ENCODE data around the gene UBAP1. TPM values are rescaled to one million over a fixed set of nuclear protein-coding genes. Genes with fewer than 3 reads are reported as not detected.

Gene UBAP1
- total RNA-seq, 4 donors from 2014 or later, result 42.2 to 63.3 (median 51.9) TPM

DNA sequence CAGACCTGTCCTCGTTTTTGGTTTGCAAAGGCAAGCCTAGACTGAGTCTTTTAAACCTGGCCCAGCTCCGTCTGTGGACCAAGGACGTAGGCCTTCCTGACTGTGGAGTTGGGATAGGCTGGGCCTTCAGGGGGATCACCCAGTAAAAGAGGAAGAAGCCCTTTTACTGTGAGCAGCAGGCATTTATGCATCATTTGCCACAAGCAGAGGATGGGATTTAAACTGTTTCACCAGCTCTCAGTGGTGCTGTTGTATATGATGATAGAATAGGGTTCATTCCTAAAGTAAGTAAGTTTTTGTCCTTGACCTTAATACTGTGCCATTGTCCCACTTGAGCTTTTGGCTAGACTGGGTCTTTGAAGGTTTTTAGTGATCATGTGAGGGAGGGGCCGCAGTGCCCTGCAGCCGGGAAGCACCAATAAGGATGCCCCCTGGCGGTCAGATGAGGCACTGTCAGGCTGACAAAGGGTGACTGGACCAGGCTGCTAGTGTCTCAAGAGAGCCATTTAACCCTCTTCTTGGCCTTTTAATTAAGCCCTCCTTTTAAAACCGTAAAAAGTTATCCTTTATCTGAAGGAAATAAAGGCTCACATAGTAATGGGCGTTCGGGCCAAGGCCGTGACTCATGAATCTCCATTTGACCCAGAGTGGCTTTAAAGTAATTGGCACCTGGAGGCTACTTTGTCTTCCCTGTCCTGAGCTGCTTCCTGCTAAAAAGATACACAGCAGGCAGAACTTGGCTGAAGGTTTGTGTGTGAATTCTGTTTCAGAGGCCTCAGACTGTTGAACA is 74.0 kb downstream of the UBAP1 start:
- peak in 1 of 2 donors; percentile 89 for DNase-seq (ENCODE audit: low spot score in 2 of 2)
- H3K36me3 ChIP-seq, result peaks cover 48% of the 10 kb centered on the region
- peak overlapping the region; percentile 52 for H3K27ac ChIP-seq

GRCh38 chr9:34253460-34253837 is 74.6 kb downstream of the UBAP1 start:
- no peak for DNase-seq (ENCODE audit: low spot score in 2 of 2)
- WGBS, result 43% methylated on average over 3 of the region's 3 CpGs
- TF ChIP-seq CTCF (IDR thresholded peaks at IDR 0.05), result peak in 1 of 2 donors; percentile 8
- TF ChIP-seq POLR2AphosphoS5 (IDR thresholded peaks at IDR 0.05), result no peak
- TF ChIP-seq EP300 (IDR thresholded peaks at IDR 0.05), result no peak
- TF ChIP-seq POLR2A (IDR thresholded peaks at IDR 0.05), result no peak
- no peak overlapping the region for H3K4me3 ChIP-seq
- peaks cover 44% of the 10 kb centered on the region for H3K36me3 ChIP-seq
- peak overlapping the region; percentile 52 for H3K27ac ChIP-seq
- peaks cover 50% of the 10 kb centered on the region for H3K4me1 ChIP-seq
- no peaks in the 10 kb centered on the region for H3K27me3 ChIP-seq
- no peaks in the 10 kb centered on the region for H3K9me3 ChIP-seq

More for the DNA sequence above, 74.0 kb downstream of the UBAP1 start:
- TF ChIP-seq POLR2A (IDR thresholded peaks at IDR 0.05) (no peak), CTCF (IDR thresholded peaks at IDR 0.05) (peak; percentile 91 to 93)
- H3K27me3 ChIP-seq, result no peaks in the 10 kb centered on the region
- WGBS, result 37% methylated on average over 10 of the region's 10 CpGs
- H3K4me3 ChIP-seq, result no peak overlapping the region
- no peaks in the 10 kb centered on the region for H3K9me3 ChIP-seq
- H3K4me1 ChIP-seq, result peaks cover 45% of the 10 kb centered on the region

DNA sequence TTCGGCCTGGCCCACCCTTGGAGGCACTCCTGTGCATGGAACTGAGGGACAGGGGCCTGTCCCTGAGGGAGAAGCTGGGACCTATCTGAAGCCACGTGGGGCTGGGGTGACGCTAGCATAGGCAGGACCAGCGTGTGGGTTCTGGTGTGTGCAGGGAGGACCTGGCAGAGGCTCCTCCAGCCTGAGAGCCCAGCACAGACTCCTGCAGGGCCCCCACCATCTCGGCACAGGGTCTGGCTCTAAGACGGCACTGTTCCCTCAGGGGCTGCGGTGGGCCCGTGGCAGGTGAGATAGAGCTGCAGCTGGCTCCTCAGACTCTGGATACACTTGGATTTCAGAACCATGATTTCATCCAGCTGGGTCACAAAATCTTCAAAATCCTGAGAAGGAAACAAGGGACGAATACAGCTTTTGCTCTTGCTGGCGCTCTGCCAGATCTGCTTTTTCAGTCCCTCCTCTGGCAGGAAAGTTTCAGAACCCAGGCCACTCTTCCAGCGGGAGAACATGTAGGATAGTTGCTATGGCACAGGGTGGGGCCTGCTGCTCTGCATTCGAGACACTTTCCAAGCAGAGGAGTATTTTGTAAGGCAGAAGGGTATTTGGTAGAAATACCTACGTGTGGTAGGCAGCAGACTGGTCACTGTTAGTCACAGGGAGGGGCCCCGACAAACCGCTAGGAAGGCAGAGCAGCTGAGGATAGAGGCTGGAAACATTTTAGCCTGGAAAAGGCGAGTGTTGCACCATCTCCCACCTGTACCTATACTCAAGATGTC is 75.5 kb downstream of the UBAP1 start:
- no peaks in the 10 kb centered on the region for H3K9me3 ChIP-seq
- WGBS, result 47% methylated on average over 16 of the region's 16 CpGs
- peaks cover 37% of the 10 kb centered on the region for H3K36me3 ChIP-seq
- H3K4me1 ChIP-seq, result peaks cover 51% of the 10 kb centered on the region
- H3K27ac ChIP-seq, result peak overlapping the region; percentile 53
- TF ChIP-seq POLR2A (IDR thresholded peaks at IDR 0.05) (no peak), CTCF (IDR thresholded peaks at IDR 0.05) (no peak), POLR2AphosphoS5 (IDR thresholded peaks at IDR 0.05) (no peak), EP300 (IDR thresholded peaks at IDR 0.05) (no peak)
- DNase-seq (ENCODE audit: low spot score in 2 of 2), result no peak
- H3K4me3 ChIP-seq, result no peak overlapping the region
- H3K27me3 ChIP-seq, result no peaks in the 10 kb centered on the region

DNA sequence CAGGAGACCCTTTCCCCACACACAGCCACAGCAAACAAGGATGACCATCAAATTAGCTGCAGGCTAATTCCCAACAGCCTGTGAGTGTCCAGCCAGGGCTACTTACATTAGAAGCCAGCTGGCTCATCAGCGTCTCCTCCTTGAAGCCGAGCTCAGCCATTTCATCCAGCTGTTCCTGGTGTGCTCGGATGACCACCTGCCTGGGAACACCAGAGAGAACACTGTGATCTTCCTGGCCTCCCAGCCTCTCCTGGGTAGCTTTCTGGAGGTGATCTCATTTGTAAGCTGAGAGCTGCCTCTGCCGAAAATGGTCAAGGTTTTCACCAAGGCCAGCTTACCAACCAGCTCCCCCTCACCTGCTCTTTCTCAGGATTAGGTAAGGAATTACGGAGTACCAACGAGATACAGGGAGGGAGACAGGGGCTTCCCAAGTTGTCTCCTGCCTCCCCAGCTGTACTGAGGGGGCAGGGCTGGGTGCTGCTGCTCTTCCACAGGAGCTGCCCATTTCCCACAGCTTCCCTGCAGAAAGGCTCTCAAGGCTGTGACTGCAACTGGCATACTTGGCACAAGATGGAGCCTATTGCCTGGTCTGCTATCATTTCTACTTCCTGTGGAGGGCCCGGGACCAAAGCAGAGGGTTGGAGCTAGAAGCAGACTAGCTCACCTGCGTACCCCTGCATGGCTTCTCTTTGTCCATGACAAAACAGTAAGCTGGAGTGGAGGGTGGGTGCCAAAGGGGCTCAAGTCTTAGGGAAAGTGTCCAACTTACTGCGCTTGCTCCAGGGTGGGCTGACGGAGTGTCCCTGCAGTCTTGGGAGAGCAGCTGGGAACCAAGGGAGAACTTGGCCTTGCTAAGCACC is 76.4 kb downstream of the UBAP1 start:
- no peak for DNase-seq (ENCODE audit: low spot score in 2 of 2)
- H3K4me1 ChIP-seq, result peaks cover 51% of the 10 kb centered on the region

More for the DNA sequence above, 76.4 kb downstream of the UBAP1 start:
- 80% methylated on average over 6 of the region's 10 CpGs for WGBS
- TF ChIP-seq EP300 (IDR thresholded peaks at IDR 0.05) (no peak), CTCF (IDR thresholded peaks at IDR 0.05) (no peak), POLR2A (IDR thresholded peaks at IDR 0.05) (no peak), POLR2AphosphoS5 (IDR thresholded peaks at IDR 0.05) (no peak)
- Histone ChIP-seq H3K27ac (peak overlapping the region; percentile 53), H3K9me3 (no peaks in the 10 kb centered on the region), H3K4me3 (no peak overlapping the region), H3K36me3 (peaks cover 29% of the 10 kb centered on the region), H3K27me3 (no peaks in the 10 kb centered on the region)
